Measurements from ENCODE around the gene SAP25. TPM values are rescaled to one million over a fixed set of nuclear protein-coding genes. Genes with fewer than 3 reads are reported as not detected.

Gene SAP25
- total and polyA plus RNA-seq, 2 experiments from 2014 or later = 1.5 to 3.9 TPM

DNA sequence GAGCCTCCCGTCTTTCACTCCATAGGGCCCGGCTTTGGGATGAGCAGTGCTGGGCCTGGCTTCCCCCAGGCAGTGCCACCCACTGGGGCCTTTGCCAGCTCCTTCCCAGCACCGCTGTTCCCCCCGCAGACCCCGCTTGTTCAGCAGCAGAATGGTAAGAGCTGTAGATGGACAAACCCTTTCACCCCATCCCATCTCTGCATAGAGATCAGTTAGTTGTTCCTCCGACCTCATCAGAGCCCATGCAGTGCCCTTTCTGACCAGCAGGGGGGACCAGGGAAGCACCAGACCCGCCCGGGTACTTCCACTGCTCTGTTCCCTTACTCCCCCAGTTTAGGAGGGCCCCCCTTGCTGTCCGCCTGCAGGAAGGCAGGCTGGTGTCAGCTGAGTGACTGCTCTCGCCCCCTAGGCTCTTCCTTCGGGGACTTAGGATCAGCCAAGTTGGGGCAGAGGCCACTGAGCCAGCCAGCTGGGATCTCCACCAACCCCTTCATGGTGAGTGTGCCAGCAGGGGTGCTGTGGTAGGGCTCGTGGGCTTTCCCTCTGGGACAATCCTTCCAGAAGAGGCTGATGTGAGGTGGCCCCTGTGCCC is 9.8 kb downstream of the SAP25 start:
- no peaks in the 10 kb centered on the region for H3K4me1 ChIP-seq (ENCODE audit: low read depth)
- TF ChIP-seq CTCF (IDR thresholded peaks at IDR 0.05; ENCODE audit: low read depth, low read length) = peak; percentile 99
- no peak overlapping the region for H3K27ac ChIP-seq
- DNase-seq (ENCODE audit: low read depth in 1 of 2, low spot score in 1 of 2) = peak; percentile 78 to 81
- H3K4me3 ChIP-seq = no peak overlapping the region
- no peaks in the 10 kb centered on the region for H3K9me3 ChIP-seq (ENCODE audit: low read depth)
- no peaks in the 10 kb centered on the region for H3K36me3 ChIP-seq
- H3K27me3 ChIP-seq = no peaks in the 10 kb centered on the region

DNA sequence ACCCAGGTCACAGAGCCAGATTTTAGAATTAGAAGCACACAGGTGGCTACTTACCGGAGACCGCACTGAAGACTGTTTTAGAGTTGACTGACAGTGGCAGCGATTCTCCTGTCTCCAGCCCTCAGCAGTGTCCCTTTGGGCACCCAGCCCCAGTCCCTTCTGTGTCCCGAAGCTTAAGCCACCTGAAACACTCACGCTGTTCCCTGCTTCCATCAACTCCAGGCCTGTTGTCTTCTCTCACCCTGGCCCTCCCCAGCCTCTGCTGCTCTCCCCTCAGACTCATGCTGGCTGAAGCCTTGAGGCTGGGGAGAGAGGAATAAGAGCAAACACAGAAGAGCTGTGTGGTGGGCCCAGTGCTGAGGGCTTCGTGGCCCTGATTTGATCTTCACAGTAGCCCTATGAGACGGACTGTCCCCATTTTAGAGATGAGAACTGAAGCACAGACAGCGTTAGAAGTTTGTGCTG is 10.6 kb downstream of the SAP25 start:
- Histone ChIP-seq H3K27ac (no peak overlapping the region), H3K27me3 (no peaks in the 10 kb centered on the region), H3K9me3 (ENCODE audit: low read depth) (no peaks in the 10 kb centered on the region), H3K4me1 (ENCODE audit: low read depth) (no peaks in the 10 kb centered on the region), H3K36me3 (no peaks in the 10 kb centered on the region), H3K4me3 (no peak overlapping the region)
- DNase-seq (ENCODE audit: low read depth in 1 of 2, low spot score in 1 of 2) = no peak
- no peak for TF ChIP-seq CTCF (IDR thresholded peaks at IDR 0.05; ENCODE audit: low read depth, low read length)

DNA sequence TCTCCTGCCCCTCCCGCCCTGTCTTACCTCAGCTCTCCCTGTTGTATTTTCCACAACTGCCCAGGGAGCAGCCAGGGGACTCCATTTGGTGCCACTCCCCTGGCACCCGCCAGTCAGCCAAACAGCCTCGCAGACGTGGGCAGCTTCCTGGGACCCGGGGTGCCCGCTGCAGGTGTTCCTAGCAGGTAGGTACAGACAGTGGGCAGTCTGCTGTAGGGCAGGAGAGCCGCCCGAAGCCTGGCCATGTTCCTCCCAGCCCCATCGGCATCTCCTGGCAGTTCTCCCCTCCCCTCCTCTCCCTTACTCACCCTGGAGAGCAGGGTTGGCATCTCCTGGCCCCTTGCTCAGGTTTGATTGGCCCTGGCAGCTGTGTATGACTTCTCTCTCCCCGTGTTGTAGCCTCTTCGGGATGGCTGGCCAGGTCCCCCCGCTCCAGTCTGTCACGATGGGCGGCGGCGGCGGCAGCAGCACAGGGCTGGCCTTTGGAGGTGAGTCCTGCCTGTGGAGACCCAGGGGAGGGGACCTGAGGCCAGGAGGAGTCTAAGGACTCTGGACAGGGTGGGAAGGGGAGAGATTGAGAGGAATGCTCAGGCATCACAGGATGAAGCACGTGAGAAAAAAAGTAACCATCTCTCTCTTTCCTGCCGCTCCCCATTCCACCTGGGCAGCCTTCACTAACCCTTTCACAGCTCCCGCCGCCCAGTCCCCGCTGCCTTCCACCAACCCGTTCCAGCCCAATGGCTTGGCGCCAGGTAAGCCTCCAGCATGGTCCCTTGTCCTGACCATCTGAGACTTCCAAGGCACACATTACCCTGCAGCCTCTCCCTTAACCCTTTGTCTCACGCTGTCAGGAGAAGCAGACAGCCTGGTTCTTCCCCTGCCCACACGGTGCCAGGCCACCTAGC is 11.3 kb downstream of the SAP25 start:
- Histone ChIP-seq H3K27me3 (no peaks in the 10 kb centered on the region), H3K36me3 (peaks cover 7% of the 10 kb centered on the region), H3K4me3 (no peak overlapping the region), H3K9me3 (ENCODE audit: low read depth) (no peaks in the 10 kb centered on the region), H3K27ac (no peak overlapping the region), H3K4me1 (ENCODE audit: low read depth) (no peaks in the 10 kb centered on the region)
- DNase-seq (ENCODE audit: low read depth in 1 of 2, low spot score in 1 of 2) = no peak
- no peak for TF ChIP-seq CTCF (IDR thresholded peaks at IDR 0.05; ENCODE audit: low read depth, low read length)

GRCh38 chr7:100561491-100562194 is 12.1 kb downstream of the SAP25 start:
- DNase-seq (ENCODE audit: low read depth in 1 of 2, low spot score in 1 of 2) = no peak
- H3K4me3 ChIP-seq = no peak overlapping the region
- H3K27me3 ChIP-seq = no peaks in the 10 kb centered on the region
- no peaks in the 10 kb centered on the region for H3K9me3 ChIP-seq (ENCODE audit: low read depth)
- no peak overlapping the region for H3K27ac ChIP-seq
- TF ChIP-seq CTCF (IDR thresholded peaks at IDR 0.05; ENCODE audit: low read depth, low read length) = no peak
- H3K36me3 ChIP-seq = peaks cover 7% of the 10 kb centered on the region
- no peaks in the 10 kb centered on the region for H3K4me1 ChIP-seq (ENCODE audit: low read depth)

GRCh38 chr7:100559127-100559526 is 14.6 kb downstream of the SAP25 start:
- H3K4me3 ChIP-seq = no peak overlapping the region
- H3K27me3 ChIP-seq = no peaks in the 10 kb centered on the region
- H3K36me3 ChIP-seq = peaks cover 9% of the 10 kb centered on the region
- no peaks in the 10 kb centered on the region for H3K9me3 ChIP-seq (ENCODE audit: low read depth)
- no peak for DNase-seq (ENCODE audit: low read depth in 1 of 2, low spot score in 1 of 2)
- H3K27ac ChIP-seq = no peak overlapping the region
- H3K4me1 ChIP-seq (ENCODE audit: low read depth) = no peaks in the 10 kb centered on the region
- no peak for TF ChIP-seq CTCF (IDR thresholded peaks at IDR 0.05; ENCODE audit: low read depth, low read length)
